HG03565 (cell line): ENCODE measurements around the gene ATP2A2.
"Not testable (repeated sequence)": the region's sequence is repeated elsewhere in the genome, so short reads cannot be mapped to it uniquely, and the experiment has no call there.

ENCODE experiments used
- ATAC-seq: cut with Tn5 transposase; IDR thresholded peaks from one replicate; pipeline ENCODE4 v1.9.1; 2021; ENCODE audit warnings: mild to moderate bottlenecking, moderate library complexity; ENCODE audit not compliant: unreplicated experiment

Gene ATP2A2

DNA sequence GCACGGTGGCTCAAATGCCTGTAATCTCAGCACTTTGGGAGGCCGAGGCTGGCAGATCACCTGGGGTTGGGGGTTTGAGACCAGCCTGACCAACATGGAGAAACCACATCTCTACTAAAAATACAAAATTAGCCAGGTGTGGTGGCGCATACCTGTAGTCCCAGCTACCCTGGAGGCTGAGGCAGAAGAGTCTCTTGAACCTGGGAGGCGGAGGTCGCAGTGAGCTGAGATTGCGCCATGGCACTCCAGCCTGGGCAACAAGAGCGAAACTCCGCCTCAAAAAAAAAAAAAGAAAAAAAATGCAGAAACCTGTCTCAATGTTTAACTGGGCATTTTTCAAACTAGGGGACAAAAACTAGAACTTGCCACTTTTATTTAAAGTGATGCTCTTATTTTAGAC is 59.2 kb downstream of the ATP2A2 start:
- not testable (repeated sequence) for ATAC-seq

DNA sequence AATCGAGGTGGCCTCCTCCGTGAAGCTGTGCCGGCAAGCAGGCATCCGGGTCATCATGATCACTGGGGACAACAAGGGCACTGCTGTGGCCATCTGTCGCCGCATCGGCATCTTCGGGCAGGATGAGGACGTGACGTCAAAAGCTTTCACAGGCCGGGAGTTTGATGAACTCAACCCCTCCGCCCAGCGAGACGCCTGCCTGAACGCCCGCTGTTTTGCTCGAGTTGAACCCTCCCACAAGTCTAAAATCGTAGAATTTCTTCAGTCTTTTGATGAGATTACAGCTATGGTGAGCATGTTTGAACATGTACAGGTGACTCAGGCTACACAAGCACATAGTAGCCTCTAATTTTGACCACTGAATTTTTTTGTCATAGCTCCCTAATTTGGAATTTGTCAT is 59.7 kb downstream of the ATP2A2 start:
- ATAC-seq: no peak

DNA sequence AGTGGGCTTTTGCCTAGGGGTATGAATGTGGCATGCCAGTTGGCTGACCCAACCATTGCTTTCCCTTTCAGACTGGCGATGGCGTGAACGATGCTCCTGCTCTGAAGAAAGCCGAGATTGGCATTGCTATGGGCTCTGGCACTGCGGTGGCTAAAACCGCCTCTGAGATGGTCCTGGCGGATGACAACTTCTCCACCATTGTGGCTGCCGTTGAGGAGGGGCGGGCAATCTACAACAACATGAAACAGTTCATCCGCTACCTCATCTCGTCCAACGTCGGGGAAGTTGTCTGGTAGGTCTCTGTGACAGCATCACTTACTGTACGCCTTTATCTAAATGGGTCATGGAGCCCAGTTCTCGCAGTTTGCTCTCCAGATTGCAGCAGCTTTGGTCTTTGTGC is 61.1 kb downstream of the ATP2A2 start:
- ATAC-seq: no peak

DNA sequence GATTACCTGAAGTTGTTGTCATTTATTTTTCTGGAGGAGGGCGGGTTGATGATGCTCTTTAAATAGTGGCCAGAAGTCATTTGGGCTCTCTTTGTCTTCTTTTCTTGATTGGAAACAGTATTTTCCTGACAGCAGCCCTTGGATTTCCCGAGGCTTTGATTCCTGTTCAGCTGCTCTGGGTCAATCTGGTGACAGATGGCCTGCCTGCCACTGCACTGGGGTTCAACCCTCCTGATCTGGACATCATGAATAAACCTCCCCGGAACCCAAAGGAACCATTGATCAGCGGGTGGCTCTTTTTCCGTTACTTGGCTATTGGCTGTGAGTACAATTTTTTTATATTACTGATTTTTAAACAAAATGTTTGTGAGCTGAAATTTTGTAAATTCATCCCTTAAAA is 62.1 kb downstream of the ATP2A2 start:
- ATAC-seq: no peak

DNA sequence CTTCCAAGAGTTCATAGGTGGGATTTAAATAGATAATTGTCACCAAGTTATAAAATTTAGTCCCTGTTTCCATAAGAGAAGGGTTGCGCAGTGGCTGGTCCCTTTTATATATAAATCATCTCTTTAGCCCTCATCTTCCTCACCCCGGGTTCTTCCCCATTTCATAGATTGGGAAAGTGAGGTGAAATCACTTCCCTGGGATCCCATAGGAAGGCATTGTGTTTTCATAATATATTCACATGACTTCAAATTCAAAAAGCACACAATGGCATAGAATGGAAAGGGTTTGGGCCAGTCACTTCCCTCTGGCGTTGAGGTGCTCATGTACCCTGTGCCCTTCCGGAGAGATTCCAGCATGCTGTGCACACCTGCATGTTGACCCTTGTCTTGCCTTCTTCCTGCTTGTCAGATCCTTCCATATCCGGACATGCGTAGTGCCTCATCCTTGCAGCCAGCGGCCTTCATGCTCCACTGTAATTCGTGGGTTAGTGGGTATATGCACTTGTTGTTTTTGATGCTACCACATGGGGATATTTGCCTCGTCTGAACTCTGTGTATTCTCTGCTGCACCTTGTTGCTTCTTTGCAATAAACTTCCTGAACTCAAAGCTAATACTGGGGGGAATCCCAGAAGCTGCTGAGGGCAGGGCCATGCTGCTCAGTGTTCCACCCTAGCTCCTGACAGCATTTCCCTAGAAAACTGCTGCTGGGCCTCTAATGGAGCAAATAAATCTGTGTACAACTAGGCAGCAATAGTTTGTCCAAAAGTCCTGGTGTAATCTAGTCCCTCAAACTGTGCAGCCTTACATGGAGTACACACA is 62.9 kb downstream of the ATP2A2 start:
- no peak for ATAC-seq

DNA sequence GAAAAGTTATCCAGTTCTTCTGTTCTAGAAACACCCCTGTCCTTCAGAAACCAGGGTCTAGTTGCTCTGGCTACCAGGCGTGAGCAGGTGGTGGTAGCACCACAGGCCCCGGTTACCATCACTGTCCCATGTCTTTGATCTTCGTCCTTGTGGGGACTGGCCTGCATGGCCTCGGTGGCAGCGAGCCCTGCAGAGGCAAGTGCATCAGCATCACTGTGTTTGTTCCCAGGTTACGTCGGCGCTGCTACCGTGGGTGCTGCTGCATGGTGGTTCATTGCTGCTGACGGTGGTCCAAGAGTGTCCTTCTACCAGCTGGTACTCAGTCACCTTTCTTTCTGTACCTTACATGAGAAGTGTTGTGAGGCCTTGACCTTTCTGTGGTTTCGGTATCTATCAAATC is 63.6 kb downstream of the ATP2A2 start:
- ATAC-seq: no peak

DNA sequence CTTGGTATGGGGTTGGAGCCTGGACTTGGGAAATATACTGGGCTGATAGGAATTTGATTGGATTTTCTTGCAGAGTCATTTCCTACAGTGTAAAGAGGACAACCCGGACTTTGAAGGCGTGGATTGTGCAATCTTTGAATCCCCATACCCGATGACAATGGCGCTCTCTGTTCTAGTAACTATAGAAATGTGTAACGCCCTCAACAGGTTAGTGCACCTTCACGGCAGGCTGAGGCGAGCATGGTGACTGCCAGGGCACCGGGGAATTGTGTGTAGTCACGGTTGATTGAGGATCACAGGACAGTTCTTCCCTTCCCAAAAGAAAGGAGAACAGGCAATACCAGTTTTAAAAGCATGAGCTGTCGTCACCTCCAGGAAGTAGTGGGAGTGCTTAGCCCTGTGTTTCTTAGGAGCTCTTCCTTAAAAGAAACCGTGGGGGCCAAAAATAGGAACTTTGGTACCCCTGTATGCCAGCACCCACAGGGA is 64.2 kb downstream of the ATP2A2 start:
- ATAC-seq: no peak

DNA sequence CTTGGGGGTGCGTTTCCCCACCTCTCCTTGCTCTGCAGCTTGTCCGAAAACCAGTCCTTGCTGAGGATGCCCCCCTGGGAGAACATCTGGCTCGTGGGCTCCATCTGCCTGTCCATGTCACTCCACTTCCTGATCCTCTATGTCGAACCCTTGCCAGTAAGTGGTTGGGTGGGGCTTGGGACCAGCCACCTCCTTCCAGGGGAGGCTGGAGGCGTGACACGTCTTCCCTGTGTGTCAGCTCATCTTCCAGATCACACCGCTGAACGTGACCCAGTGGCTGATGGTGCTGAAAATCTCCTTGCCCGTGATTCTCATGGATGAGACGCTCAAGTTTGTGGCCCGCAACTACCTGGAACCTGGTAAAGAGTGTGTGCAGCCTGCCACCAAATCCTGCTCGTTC is 64.9 kb downstream of the ATP2A2 start:
- no peak for ATAC-seq

DNA sequence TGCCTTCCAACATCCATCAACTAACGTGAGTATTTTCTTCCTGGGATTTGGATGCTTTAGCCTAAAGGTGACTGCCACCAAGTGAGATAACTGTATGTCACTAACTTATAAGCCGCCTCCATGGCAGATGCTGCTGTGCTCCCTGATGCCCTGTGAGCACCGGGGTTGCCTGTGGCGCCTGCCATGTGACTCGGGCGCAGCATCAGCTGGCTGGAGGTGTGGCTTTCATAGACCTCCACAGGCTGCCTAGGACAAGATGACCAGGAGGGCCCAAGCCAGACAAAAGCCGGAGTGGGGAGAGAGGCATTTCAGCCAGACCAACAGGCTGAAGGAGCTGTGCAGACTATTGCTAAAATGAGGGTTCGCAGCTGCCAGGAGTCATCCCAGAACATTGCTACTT is 66.7 kb downstream of the ATP2A2 start:
- no peak for ATAC-seq

DNA sequence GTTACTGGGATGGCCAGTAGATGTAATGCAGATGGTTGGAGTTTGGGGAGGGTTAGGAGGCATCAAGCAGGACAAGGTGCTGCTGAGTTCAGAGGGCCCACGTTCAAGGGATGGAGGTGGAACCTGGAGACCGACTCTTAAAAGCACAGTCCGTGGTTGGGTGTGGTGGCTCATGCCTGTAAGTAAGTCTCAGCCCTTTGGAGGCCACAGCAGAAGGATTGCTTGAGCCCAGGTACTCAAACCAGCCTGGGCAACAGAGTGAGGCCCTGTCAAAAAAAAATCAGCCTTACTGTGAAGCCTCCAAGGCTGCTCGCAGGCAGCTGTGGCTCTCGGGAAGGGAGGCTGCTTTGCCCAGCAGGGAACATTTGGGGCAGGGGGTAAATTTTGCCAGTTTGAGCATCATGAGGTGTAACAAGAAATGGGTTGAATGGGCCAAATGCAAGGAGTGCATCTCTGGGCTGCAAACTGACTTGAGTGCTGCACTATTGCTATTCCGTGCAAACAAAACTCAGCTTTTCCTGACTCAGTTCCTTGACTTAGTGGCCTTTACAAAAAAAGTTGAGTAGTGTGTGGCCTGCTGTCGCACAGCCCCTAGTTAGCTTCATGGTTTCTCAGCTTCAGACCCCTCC is 67.5 kb downstream of the ATP2A2 start:
- no peak for ATAC-seq

DNA sequence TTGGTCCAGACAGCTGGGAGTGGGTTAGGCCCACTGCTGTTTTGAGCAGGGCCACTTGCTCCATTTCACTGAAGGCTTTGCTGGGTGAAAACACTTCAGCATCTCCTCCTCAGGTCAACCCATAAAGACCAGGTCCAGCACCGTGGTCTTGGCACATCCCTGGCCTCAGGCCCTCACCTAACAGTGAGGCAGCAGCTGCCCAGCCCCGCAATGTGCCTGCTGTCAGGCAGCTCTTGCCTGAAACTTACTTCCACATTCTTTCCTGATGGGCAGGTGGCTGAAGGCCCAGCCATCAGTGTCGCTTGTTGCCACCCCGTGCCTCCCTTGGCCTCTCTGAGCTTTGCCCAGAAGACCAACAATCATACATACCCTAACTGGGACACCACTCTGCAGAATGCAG is 68.0 kb downstream of the ATP2A2 start:
- no peak for ATAC-seq

DNA sequence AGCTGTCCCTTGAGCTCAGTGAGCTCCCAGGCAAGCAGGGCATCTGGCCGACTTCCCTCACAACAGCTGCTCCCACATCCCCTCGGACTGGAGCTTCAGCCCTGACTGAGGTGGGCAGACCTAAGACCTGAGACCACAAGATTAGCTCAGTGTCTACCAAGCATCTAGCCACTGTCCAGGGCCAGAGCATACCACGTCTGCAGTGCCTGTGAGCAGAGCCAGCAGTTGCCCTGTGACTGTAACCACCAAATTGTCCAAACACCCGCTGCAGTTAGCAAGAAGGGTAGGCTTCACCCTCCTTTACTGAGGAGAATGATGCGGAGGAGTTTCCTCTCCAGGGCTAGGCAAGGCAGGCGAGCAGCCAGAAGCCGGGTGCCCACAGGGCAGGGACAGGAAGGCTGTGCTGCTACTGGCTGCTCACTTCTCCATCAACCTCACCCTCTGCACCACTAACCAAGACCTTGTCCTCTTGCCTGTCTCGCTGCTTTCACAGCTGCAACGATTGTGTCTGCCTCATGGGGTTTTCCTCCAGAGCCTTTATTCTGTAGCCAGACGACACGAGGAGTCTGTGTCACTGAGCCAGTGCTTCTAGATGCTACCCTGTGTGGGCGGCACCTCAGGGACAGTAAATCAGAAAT is 68.6 kb downstream of the ATP2A2 start:
- ATAC-seq: no peak

DNA sequence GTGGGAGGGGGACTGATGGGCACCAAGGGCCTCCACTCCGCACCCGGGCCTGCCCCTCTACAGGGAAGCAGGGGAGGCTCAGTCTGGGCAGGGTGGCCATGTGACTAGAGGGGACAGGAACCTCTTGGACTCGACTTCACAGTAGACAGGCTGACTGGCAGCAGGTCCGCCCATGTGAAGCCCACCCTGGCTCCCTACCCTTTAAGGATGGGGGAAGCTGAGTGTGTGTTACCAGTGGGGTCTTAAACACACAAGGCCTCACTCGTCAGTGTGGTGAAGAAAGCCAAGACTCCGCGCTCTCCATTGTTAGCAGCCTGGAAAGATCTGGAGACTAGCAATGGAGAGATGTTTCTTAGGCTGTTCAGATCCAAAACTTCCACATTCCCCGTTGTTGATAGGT is 70.1 kb downstream of the ATP2A2 start:
- no peak for ATAC-seq

DNA sequence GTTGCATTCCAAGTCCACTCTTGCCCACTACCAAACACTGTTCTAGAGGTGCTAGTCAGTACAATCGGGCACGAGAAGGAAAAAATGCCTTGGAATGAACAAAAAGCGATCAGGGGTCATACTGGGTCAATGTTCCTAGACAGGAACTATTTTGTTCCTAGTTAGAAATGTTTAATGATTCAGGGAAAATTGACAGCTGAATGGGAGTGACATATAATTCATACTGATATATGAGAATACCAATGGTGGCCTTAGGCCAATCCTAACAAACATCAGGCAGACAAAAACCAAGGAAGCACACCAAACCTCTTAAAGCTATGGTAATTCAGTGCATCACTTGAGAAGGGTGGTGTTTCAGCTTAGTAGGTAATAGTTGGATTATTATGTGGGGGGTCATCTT is 71.4 kb downstream of the ATP2A2 start:
- no peak for ATAC-seq

DNA sequence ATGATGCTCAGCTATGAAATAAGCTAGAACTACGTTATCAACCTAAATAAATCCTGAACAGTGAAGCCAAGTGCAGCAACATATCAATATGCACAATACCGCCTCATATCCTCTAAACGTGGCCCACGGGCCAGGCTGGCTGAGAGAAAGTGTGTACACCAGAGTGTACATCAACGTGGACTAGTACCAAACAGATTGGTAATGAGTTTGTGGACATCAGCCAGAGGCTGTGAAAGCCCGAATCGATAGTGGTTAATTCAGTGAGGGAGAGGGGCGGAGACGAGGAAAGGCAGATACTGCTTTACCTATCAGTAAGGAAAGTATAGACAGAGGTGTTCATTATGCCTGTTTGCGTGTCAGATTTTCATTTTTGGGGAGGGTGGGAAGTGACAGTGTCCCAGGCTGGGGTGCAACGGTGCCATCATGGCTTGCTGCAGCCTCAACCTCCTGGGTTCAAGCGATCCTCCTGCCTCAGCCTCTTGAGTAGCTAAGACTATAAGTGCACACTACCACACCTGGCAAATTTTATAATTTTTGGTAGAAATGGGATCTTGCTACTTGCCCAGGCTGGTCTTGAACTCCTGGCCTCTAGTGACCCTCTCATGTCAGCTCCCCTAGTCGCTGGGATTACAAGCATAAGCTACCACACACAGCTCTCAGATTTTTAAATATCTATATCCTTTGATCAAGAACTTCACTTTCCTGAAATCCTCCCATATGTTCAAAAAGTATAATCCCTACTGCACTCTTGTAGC is 72.3 kb downstream of the ATP2A2 start:
- no peak for ATAC-seq

DNA sequence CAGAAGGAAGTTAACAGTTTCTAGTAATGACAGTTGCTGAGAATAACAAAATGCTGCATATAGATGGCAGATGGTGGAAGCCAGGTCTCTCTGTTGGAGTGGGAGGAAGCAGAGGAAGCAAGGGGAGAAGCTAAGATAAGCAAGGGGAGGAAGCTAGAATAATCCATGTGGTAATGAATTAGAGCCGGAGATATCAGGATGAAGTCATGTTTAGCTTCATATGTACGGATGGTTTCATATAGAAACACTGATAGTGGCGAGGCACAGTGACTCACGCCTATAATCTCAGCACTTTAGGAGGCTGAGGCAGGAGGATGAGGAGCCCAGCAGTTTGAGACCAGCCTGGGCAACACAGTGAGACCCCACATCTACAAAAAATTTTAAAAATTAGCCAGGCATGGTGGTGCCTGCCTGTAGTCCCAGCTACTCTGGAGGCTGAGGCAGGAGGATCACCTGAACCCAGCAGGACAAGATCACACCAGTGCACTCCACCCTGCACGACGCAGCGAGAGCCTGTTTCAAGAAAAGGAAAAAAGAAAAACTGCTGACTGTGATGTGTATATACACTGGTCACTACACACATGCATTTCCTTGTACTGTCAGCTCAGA is 73.2 kb downstream of the ATP2A2 start:
- ATAC-seq: no peak

DNA sequence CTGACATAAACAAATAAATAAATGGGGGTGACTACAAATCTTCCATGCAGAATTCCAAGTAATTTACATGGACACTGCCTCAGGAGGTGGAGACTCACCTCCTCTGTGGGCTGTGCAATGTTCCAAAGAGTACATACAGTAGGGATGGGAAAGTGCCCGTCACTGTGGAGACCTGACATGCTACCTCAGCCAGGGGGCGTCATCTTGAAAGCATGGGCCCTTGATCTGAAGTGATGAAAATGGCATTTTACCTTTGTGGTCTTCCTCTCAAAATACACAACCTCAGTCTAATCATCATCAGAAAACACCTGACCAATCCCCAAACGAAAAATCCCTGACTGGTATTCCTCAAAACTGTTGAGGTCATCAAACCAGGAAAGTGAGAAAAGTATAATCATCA is 74.0 kb downstream of the ATP2A2 start:
- ATAC-seq: no peak

DNA sequence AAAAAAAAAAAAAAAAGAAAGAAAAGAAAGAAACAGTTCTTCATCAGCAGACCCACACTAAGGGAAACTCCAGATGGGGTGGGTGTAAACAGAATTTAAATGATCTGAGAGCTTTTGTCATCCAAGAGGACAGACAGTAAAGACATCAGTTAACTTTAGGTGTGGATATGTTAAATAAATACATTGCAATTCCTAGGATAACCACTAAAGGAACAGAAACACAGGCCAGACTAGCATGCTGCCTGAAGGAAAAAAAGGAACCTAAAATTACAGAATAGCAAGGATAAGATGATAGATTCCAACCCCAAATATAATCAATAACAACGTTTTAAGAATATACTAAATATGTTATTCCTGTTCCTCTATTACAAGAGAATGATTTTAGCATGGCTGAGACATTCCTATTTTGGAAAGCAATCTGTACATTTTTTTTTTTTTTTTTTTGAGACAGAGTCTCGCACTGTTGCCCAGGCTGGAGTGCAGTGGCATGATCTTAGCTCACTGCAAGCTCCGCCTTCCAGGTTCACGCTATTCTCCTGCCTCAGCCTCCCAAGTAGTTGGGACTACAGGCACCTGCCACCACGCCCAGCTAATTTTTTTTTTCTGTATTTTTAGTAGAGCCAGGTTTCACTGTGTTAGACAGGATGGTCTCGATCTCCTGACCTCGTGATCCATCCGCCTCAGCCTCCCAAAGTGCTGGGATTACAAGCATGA is 77.5 kb downstream of the ATP2A2 start:
- ATAC-seq: not testable (repeated sequence)

DNA sequence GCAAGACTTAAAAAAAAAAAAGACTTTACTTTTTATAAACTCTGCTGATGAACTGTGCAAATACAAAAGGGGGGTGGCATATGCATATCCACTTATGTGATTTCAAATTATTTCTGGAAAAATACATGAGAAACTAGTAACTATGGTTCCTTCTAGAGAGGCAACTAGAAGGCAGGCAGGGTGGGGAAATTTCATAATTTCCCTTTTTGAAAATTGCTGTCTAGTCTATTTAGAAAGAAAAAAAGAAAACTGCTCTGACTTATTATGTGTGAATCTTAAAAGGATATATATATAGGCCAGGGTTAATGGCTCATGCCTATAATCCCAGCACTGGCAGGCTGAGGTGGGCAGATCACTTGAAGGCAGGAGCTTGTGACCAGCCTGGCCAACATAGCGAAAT is 80.2 kb downstream of the ATP2A2 start:
- no peak for ATAC-seq
